H1 (cell line): ENCODE data around the gene EPB41L1. TPM values are rescaled to one million over a fixed set of nuclear protein-coding genes. Genes with fewer than 3 reads are reported as not detected.
A peak's percentile ranks its signal among the peaks of the same experiment; 100 is the strongest.

ENCODE experiments used
- CTCF ChIA-PET: fragments of 300-600 bp; sonication (Branson Sonifier 250); formaldehyde crosslinking; loops from one replicate; lab custom pipeline; 2021; ENCODE audit not compliant: partially characterized antibody; lab: Charles Lee
- POLR2A ChIA-PET: fragments of 300-600 bp; sonication (Branson Sonifier 250); formaldehyde crosslinking; loops from one replicate; lab custom pipeline; 2021; ENCODE audit warnings: inconsistent platforms; ENCODE audit not compliant: partially characterized antibody; lab: Charles Lee
- DNase-seq, 2 experiments: peaks; one replicate each; pipeline versions ENCODE4 v3.0.0 to v3.0.0-alpha.2; 2010 to 2022; ENCODE audit warnings: low spot score in 2 of 2, low read depth in 1 of 2, mixed read lengths in 1 of 2
- FAIRE-seq: peaks from 2 replicates; lab custom pipeline; 2011; peaks lifted over from hg19 to GRCh38; lab: Jason Lieb, UNC
- H2AFZ ChIP-seq: 2 replicates; pipeline ENCODE4 v1.8.1; 2012; ENCODE audit warnings: low read length, inconsistent platforms
- H2AK5ac ChIP-seq: 2 replicates; pipeline ENCODE4 v1.6.1; 2013; ENCODE audit warnings: low read depth, low read length
- H2BK120ac ChIP-seq: replicated peaks from 2 replicates; pipeline ENCODE3; 2013; ENCODE audit warnings: low read depth, low read length, inconsistent platforms
- H2BK12ac ChIP-seq: 2 replicates; pipeline ENCODE4 v1.6.1; 2013; ENCODE audit warnings: low read depth, low read length
- H2BK15ac ChIP-seq: 2 replicates; pipeline ENCODE4 v1.6.1; 2013; ENCODE audit warnings: low read length
- H2BK20ac ChIP-seq: 2 replicates; pipeline ENCODE4 v1.6.1; 2013; ENCODE audit warnings: low read length
- H2BK5ac ChIP-seq: 2 replicates; pipeline ENCODE4 v1.6.1; 2013; ENCODE audit warnings: low read depth, low read length
- H3K14ac ChIP-seq: 2 replicates; pipeline ENCODE4 v1.6.1; 2013; ENCODE audit warnings: inconsistent platforms; ENCODE audit not compliant: insufficient read length
- H3K18ac ChIP-seq: 2 replicates; pipeline ENCODE4 v1.6.1; 2013; ENCODE audit warnings: low read length; ENCODE audit errors: extremely low read depth
- H3K23ac ChIP-seq: 2 replicates; pipeline ENCODE4 v1.6.1; 2013; ENCODE audit warnings: inconsistent platforms; ENCODE audit not compliant: insufficient read length
- H3K23me2 ChIP-seq: 2 replicates; pipeline ENCODE4 v1.6.1; 2013; ENCODE audit warnings: low read depth, low read length
- H3K27ac ChIP-seq: 2 replicates; pipeline ENCODE4 v1.6.1; 2011; ENCODE audit warnings: low read depth, low read length, inconsistent platforms
- H3K27me3 ChIP-seq, 4 experiments: replicated peaks in 1 of 4; 1 replicate in 1 of 4; 2 replicates in 3 of 4; pipeline versions ENCODE4 v1.6.1 to v1.8.1; 2011 to 2013; ENCODE audit warnings: low read length in 3 of 4, mild to moderate bottlenecking in 3 of 4, inconsistent platforms in 2 of 4, mixed read lengths in 2 of 4, moderate library complexity in 1 of 4; ENCODE audit not compliant: control insufficient read depth in 3 of 4, insufficient read depth in 3 of 4; ENCODE audit errors: extremely low read depth in 1 of 4
- H3K36me3 ChIP-seq, 4 experiments: 2 replicates each; pipeline versions ENCODE4 v1.6.1 to v1.8.1; 2011 to 2013; ENCODE audit warnings: mild to moderate bottlenecking in 4 of 4, low read length in 3 of 4, moderate library complexity in 2 of 4, control low read depth in 1 of 4, inconsistent platforms in 1 of 4; ENCODE audit not compliant: insufficient read depth in 4 of 4, control insufficient read depth in 2 of 4
- H3K4ac ChIP-seq: replicated peaks from 2 replicates; pipeline ENCODE3; 2013; ENCODE audit warnings: low read length, low read depth, mixed read lengths, inconsistent platforms; ENCODE audit not compliant: insufficient read length
- H3K4me1 ChIP-seq, 4 experiments: replicated peaks in 1 of 4; 1 replicate in 1 of 4; 2 replicates in 3 of 4; pipeline versions ENCODE4 v1.6.1 to v1.8.1; 2011 to 2013; ENCODE audit warnings: low read length in 3 of 4, inconsistent platforms in 2 of 4, mixed read lengths in 1 of 4; ENCODE audit not compliant: insufficient read depth in 4 of 4, control insufficient read depth in 3 of 4
- H3K4me2 ChIP-seq, 2 experiments: 2 replicates each; pipeline versions ENCODE4 v1.6.1 to v1.8.1; 2011 to 2013; ENCODE audit warnings: low read depth in 2 of 2, low read length in 2 of 2, control low read depth in 1 of 2, inconsistent platforms in 1 of 2, mild to moderate bottlenecking in 1 of 2; ENCODE audit not compliant: insufficient read depth in 1 of 2
- H3K4me3 ChIP-seq, 4 experiments: fragments of 200-600, 300-600 bp in 1 of 4; sonication (generic), shearing (Covaris generic), sonication (Bioruptor Twin) in 1 of 4; 2 replicates each; pipeline versions ENCODE4 v1.5.1 to v1.8.1; 2011 to 2016; ENCODE audit warnings: low read length in 4 of 4, low read depth in 3 of 4, control low read depth in 2 of 4, inconsistent platforms in 2 of 4, mild to moderate bottlenecking in 2 of 4, mixed read lengths in 1 of 4, moderate library complexity in 1 of 4; ENCODE audit not compliant: insufficient read depth in 2 of 4; ENCODE audit errors: extremely low read depth in 1 of 4
- H3K56ac ChIP-seq: replicated peaks from 2 replicates; pipeline ENCODE3; 2013; ENCODE audit warnings: low read depth, mild to moderate bottlenecking, mixed read lengths, low read length, inconsistent platforms; ENCODE audit not compliant: insufficient read length
- H3K79me1 ChIP-seq: 2 replicates; pipeline ENCODE4 v1.6.1; 2013; ENCODE audit warnings: low read depth, low read length, control low read depth
- H3K79me2 ChIP-seq, 2 experiments: 2 replicates each; pipeline versions ENCODE4 v1.6.1 to v1.8.1; 2012 to 2013; ENCODE audit warnings: low read length in 2 of 2, mild to moderate bottlenecking in 2 of 2, inconsistent platforms in 1 of 2; ENCODE audit not compliant: insufficient read depth in 2 of 2, control insufficient read depth in 1 of 2
- H3K9ac ChIP-seq, 4 experiments: replicated peaks in 1 of 4; 1 replicate in 1 of 4; 2 replicates in 3 of 4; pipeline versions ENCODE4 v1.6.1 to v1.8.1; 2011 to 2013; ENCODE audit warnings: low read depth in 3 of 4, low read length in 3 of 4, control low read depth in 2 of 4, mild to moderate bottlenecking in 2 of 4, moderate library complexity in 2 of 4, inconsistent platforms in 1 of 4; ENCODE audit errors: extremely low read depth in 1 of 4
- H3K9me3 ChIP-seq, 2 experiments: 2 replicates each; pipeline versions ENCODE4 v1.6.1 to v1.8.1; 2012 to 2013; ENCODE audit warnings: mild to moderate bottlenecking in 2 of 2, moderate library complexity in 2 of 2, control low read depth in 1 of 2, inconsistent platforms in 1 of 2, low read depth in 1 of 2, low read length in 1 of 2, mixed read lengths in 1 of 2; ENCODE audit not compliant: insufficient read depth in 2 of 2
- H4K20me1 ChIP-seq, 2 experiments: replicated peaks in 1 of 2; 2 replicates each; pipeline versions ENCODE3 to v1.8.1; 2011 to 2013; ENCODE audit warnings: inconsistent platforms in 2 of 2, low read length in 2 of 2, mild to moderate bottlenecking in 1 of 2; ENCODE audit not compliant: insufficient read depth in 2 of 2, control insufficient read depth in 1 of 2
- H4K5ac ChIP-seq: 2 replicates; pipeline ENCODE4 v1.6.1; 2013; ENCODE audit warnings: low read length, low read depth, mixed read lengths, inconsistent platforms; ENCODE audit not compliant: insufficient read length
- H4K8ac ChIP-seq: 2 replicates; pipeline ENCODE4 v1.8.0; 2013; ENCODE audit warnings: mild to moderate bottlenecking, moderate library complexity, low read length, inconsistent platforms; ENCODE audit not compliant: insufficient read depth; ENCODE audit errors: extremely low read depth
- H4K91ac ChIP-seq: replicated peaks from 2 replicates; pipeline ENCODE3; 2013; ENCODE audit warnings: low read length, mixed read lengths, inconsistent platforms; ENCODE audit not compliant: insufficient read length
- HDAC2 ChIP-seq, 2 experiments: fragments of 300-600 bp in 1 of 2; sonication (generic) in 1 of 2; IDR thresholded peaks; 2 replicates each; pipeline ENCODE4 v1.6.1; 2011 to 2012; ENCODE audit warnings: low read depth in 2 of 2, low read length in 2 of 2, mild to moderate bottlenecking in 2 of 2, moderate library complexity in 2 of 2, borderline replicate concordance in 1 of 2, inconsistent platforms in 1 of 2
- JUN ChIP-seq: IDR thresholded peaks from 2 replicates; pipeline ENCODE4 v1.6.1; 2011; ENCODE audit warnings: low read depth, mild to moderate bottlenecking, improper control_type of control experiment, low read length
- JUND ChIP-seq: IDR thresholded peaks from 2 replicates; pipeline ENCODE4 v1.6.1; 2011; ENCODE audit warnings: mild to moderate bottlenecking, improper control_type of control experiment, low read length
- KDM5A ChIP-seq: fragments of 200-600 bp; IDR thresholded peaks from 2 replicates; pipeline ENCODE4 v1.7.1; 2012; ENCODE audit warnings: mild to moderate bottlenecking, low read length, inconsistent platforms, mixed read lengths
- MAFK ChIP-seq: IDR thresholded peaks from 2 replicates; pipeline ENCODE4 v1.6.1; 2012; ENCODE audit warnings: low read depth, mild to moderate bottlenecking, improper control_type of control experiment, low read length
- RAD21 ChIP-seq, 2 experiments: IDR thresholded peaks in 1 of 2; conservative IDR thresholded peaks in 1 of 2; 2 replicates each; pipeline ENCODE4 v1.6.1; 2011; ENCODE audit warnings: low read depth in 2 of 2, low read length in 2 of 2, improper control_type of control experiment in 1 of 2, inconsistent platforms in 1 of 2, mild to moderate bottlenecking in 1 of 2, moderate library complexity in 1 of 2
- RNF2 ChIP-seq: fragments of 200-900, 300-1000 bp; sonication (generic); IDR thresholded peaks from 2 replicates; pipeline ENCODE4 v1.7.1; 2016; ENCODE audit warnings: borderline replicate concordance, low read depth, mild to moderate bottlenecking, antibody characterized with exemption, low read length; ENCODE audit not compliant: poor library complexity, severe bottlenecking; ENCODE audit errors: missing control alignments
- SP2 ChIP-seq: IDR thresholded peaks from 2 replicates; pipeline ENCODE4 v1.6.1; 2012; ENCODE audit warnings: mild to moderate bottlenecking, low read length, inconsistent platforms
- SP4 ChIP-seq: IDR thresholded peaks from 2 replicates; pipeline ENCODE4 v1.6.1; 2012; ENCODE audit warnings: low read length, inconsistent platforms
- TCF12 ChIP-seq: IDR thresholded peaks from 2 replicates; pipeline ENCODE4 v1.6.1; 2011; ENCODE audit warnings: low read depth, mild to moderate bottlenecking, low read length
- USF2 ChIP-seq: IDR thresholded peaks from 2 replicates; pipeline ENCODE4 v1.6.1; 2011; ENCODE audit warnings: low read length, improper control_type of control experiment
- WGBS, 2 experiments: shearing (Covaris generic) in 1 of 2; methylation state at CpG; one replicate each; pipeline versions ENCODE4 v1.1.6 to v1.1.7; 2013 to 2015; ENCODE audit warnings: low lambda C conversion rate in 2 of 2, mixed read lengths in 2 of 2, inconsistent platforms in 1 of 2, low coverage in 1 of 2, missing lambda C conversion rate in 1 of 2; ENCODE audit not compliant: insufficient replicate concordance in 2 of 2, insufficient coverage in 1 of 2, insufficient read length in 1 of 2; ENCODE audit errors: extremely low coverage in 1 of 2, missing lambda C conversion rate in 1 of 2; 5-methylcytosine and 5-hydroxymethylcytosine counted together
- polyA plus RNA-seq, 7 experiments: library from polyadenylated mRNA; depleted of rRNA in 3 of 7; stranded (reverse) in 5 of 7; unstranded in 2 of 7; fragments of >200 nt in 5 of 7; fragments of 200-250 nt in 2 of 7; gene quantifications; 1 replicate in 5 of 7; 2 replicates in 1 of 7; 4 replicates in 1 of 7; pipeline versions ENCODE4 v1.2.1 to v1.2.3, GENCODE V29; 2011 to 2013; ENCODE audit warnings: missing spikeins in 2 of 7, mixed read lengths in 2 of 7
- total RNA-seq: library from RNA; stranded (reverse); fragmentation: NEBNext Ultra II Directional; extraction: Animal tissue kit (Norgen Biotek cat#: 25700); gene quantifications from 2 replicates; pipeline ENCODE4 v1.2.1, GENCODE V29; 2021

Gene EPB41L1
- total and polyA plus RNA-seq, 2 of the 8 experiments (the other 6 are each of a cell fraction or from before 2014, with no cell fraction given): 14.8 to 36.0 TPM

DNA sequence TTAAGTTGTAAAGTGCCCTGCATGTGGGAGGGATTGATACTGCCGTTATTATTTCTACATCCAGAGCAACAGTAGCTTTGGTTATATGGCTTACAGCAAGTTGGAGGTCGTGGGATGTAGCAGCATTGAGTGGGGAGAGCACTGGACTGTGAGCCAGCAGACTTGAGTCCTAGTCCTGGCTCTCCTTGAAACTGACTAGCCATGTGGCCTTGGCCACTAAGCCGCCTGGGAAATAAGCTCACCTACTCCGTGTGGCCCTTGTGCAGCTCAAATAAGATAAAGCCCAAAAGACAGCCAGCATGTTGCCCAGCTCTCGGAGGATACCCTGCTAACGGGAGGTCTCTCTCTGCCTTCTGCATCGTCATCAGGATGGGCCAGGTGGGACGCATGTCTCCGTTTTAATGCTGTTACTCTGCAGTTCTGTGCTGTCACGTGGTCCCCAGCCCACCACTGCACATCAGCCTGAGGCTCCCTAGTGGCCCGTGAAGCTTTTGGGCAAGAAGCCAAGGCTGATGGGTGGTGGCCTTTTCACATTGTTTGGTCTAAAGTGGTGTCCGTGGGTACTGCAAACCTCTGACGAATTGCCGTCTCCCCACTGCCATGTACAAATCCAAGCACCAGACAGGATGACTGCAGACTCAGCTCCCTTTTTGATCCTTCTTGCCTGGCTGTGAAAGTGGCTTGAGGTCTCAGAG is 7.9 kb downstream of the EPB41L1 start:
- Histone ChIP-seq H3K4me3 (no peak overlapping the region), H3K27me3 (no peaks in the 10 kb centered on the region), H3K18ac (no peak overlapping the region), H2AFZ (no peak overlapping the region), H3K79me2 (no peaks in the 10 kb centered on the region), H3K79me1 (peaks cover 4% of the 10 kb centered on the region; the same call in 1 of the 2 replicates), H3K14ac (no peak overlapping the region), H3K23ac (no peak overlapping the region), H3K4me1 (peaks cover 0 to 2% (median 0%) of the 10 kb centered on the region in 4 experiments; a peak in 1 of 7 replicates), H3K23me2 (no peaks in the 10 kb centered on the region), H4K91ac (no peak overlapping the region), H4K8ac (no peak overlapping the region), H2BK120ac (no peak overlapping the region), H3K4ac (no peak overlapping the region), H3K9ac (0 out of 7 replicates have a peak overlapping the region, but pooled peaks of 1 of the 4 experiments have one; percentile 16), H3K36me3 (no peaks in the 10 kb centered on the region), H2AK5ac (no peak overlapping the region), H3K9me3 (no peaks in the 10 kb centered on the region), H3K4me2 (no peak overlapping the region), H3K56ac (no peak overlapping the region), H2BK20ac (no peak overlapping the region), H3K27ac (no peak overlapping the region), H4K5ac (no peak overlapping the region), H4K20me1 (peaks cover 2 to 4% of the 10 kb centered on the region in 2 experiments), H2BK15ac (no peak overlapping the region), H2BK5ac (no peak overlapping the region), H2BK12ac (no peak overlapping the region)
- DNase-seq (no peak), FAIRE-seq (no peak)
- CTCF ChIA-PET: interaction anchor here (1.1 to 2.1 kb wide), 3 partner anchors 19 to 37 kb away, joined by 5 to 8 read pairs (median 5); no protein-coding TSS in a partner anchor
- WGBS, 2 experiments: 81% methylated on average over 14 of the region's 14 CpGs; no CpG with 5 or more reads in 1 of the 2 experiments
- POLR2A ChIA-PET: no interaction called here
- TF ChIP-seq HDAC2 (IDR thresholded peaks at IDR 0.05; ENCODE audit: borderline replicate concordance in 1 of 2, low read depth in 2 of 2, low read length in 2 of 2) (no peak), SP4 (no peak), JUN (no peak), SP2 (no peak), RNF2 (no peak), USF2 (no peak), RAD21 (IDR thresholded peaks at IDR 0.05 in 1 of 2, conservative IDR thresholded peaks at IDR 0.05 in 1 of 2; ENCODE audit: low read depth in 2 of 2, low read length in 2 of 2) (no peak), MAFK (no peak), TCF12 (no peak), JUND (no peak), KDM5A (no peak)
